ENCODE results near the gene PPCDC.

DNA sequence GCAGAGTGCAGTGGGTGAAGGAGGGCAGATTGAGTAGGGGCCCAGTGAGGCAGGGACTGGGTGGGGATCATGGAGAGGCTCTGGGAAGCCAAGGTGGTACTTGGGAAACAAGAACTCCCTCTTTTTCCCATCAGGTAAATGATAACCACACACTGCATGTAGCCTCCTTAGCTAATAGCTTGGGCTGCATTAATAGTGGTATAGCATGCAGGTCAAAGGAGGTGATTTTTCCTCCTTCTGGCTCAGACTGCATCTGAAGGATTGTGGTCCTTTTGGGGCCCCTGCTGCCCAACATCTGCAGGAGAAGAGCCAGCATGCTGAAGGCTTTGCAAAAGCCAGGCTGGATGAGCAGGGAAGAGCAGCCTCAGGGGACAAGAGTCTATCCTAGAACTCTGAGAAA is 45.4 kb downstream of the PPCDC start:
- no peak for TF ChIP-seq CTCF (IDR thresholded peaks at IDR 0.05)
- no peak for TF ChIP-seq POLR2A (IDR thresholded peaks at IDR 0.05)
